Breast epithelium (tissue), 3 donors: Measurements from ENCODE around the gene ACTN4.
"Not testable (repeated sequence)": the region's sequence is repeated elsewhere in the genome, so short reads cannot be mapped to it uniquely, and the experiment has no call there.

Source experiments
- CTCF ChIP-seq, 3 donors: fragments of 450-650 bp; IDR thresholded peaks; one replicate each; pipeline ENCODE4 v1.5.1; 2016 to 2017; ENCODE audit warnings: antibody characterized with exemption in 3 of 3, mild to moderate bottlenecking in 3 of 3, moderate library complexity in 3 of 3
- POLR2A ChIP-seq: fragments of 450-650 bp; IDR thresholded peaks from one replicate; pipeline ENCODE4 v1.6.1; 2016; ENCODE audit warnings: antibody characterized with exemption, mild to moderate bottlenecking, moderate library complexity
- POLR2AphosphoS5 ChIP-seq, 3 donors: sonication (generic); formaldehyde crosslinking; IDR thresholded peaks; one replicate each; pipeline ENCODE4 v1.6.1; 2017; ENCODE audit warnings: antibody characterized with exemption in 3 of 3

GRCh38 chr19:38754196-38754595 is 106.7 kb downstream of the ACTN4 start:
- not testable (repeated sequence) for TF ChIP-seq POLR2A; POLR2AphosphoS5 (IDR thresholded peaks at IDR 0.05); CTCF (IDR thresholded peaks at IDR 0.05)
